Activated T-helper 17 cell treated with anti-CD3 and anti-CD28 coated beads, Interleukin-2, amount 50 U/mL, for 72 hours (primary cell): ENCODE measurements around the gene APOL5. TPM values are rescaled to one million over a fixed set of nuclear protein-coding genes. Genes with fewer than 3 reads are reported as not detected.

Experiments used
- ATAC-seq: fragments of 150-1000 bp; cut with Tn5 transposase; replicated peaks from 2 replicates; pipeline ENCODE4 v1.10.0; 2021; ENCODE audit warnings: mild to moderate bottlenecking, moderate library complexity
- H3K27ac Mint-ChIP-seq: one replicate; pipeline ENCODE4 v1.8.0; 2022; ENCODE audit warnings: mixed read lengths
- H3K27me3 Mint-ChIP-seq: one replicate; pipeline ENCODE4 v1.8.0; 2022; ENCODE audit warnings: mixed read lengths
- H3K36me3 Mint-ChIP-seq: one replicate; pipeline ENCODE4 v1.8.0; 2022; ENCODE audit warnings: low read depth, mild to moderate bottlenecking, mixed read lengths
- H3K4me1 Mint-ChIP-seq: one replicate; pipeline ENCODE4 v1.8.0; 2022; ENCODE audit warnings: mixed read lengths
- H3K4me3 Mint-ChIP-seq: one replicate; pipeline ENCODE4 v1.8.0; 2022; ENCODE audit warnings: mild to moderate bottlenecking, mixed read lengths
- H3K9me3 Mint-ChIP-seq: one replicate; pipeline ENCODE4 v1.8.0; 2022; ENCODE audit warnings: mixed read lengths
- total RNA-seq, 2 donors: library from RNA; stranded (reverse); gene quantifications; one replicate each; pipeline ENCODE4 v1.2.3, GENCODE V29; 2022

APOL5 gene
- total RNA-seq, 2 donors from 2014 or later: not detected

GRCh38 chr22:35742342-35743100 is 24.8 kb downstream of the APOL5 start:
- ATAC-seq: peak; percentile 79

GRCh38 chr22:35743326-35743860 is 25.7 kb downstream of the APOL5 start:
- Mint-ChIP-seq H3K27me3 (no peaks in the 10 kb centered on the region), H3K27ac (no peak overlapping the region), H3K4me1 (no peaks in the 10 kb centered on the region), H3K36me3 (no peaks in the 10 kb centered on the region), H3K9me3 (no peaks in the 10 kb centered on the region), H3K4me3 (no peak overlapping the region)
- ATAC-seq: no peak

More at GRCh38 chr22:35742342-35743100, 24.8 kb downstream of the APOL5 start:
- Mint-ChIP-seq H3K27me3 (peaks cover 3% of the 10 kb centered on the region), H3K27ac (peak overlapping the region; percentile 66), H3K36me3 (no peaks in the 10 kb centered on the region), H3K4me3 (no peak overlapping the region), H3K9me3 (no peaks in the 10 kb centered on the region), H3K4me1 (peaks cover 3% of the 10 kb centered on the region)

- no peaks in the 10 kb centered on the region for H3K4me1 Mint-ChIP-seq
- H3K4me3 Mint-ChIP-seq: no peak overlapping the region
- no peaks in the 10 kb centered on the region for H3K36me3 Mint-ChIP-seq
- H3K27ac Mint-ChIP-seq: no peak overlapping the region
- no peak for ATAC-seq
- H3K27me3 Mint-ChIP-seq: peaks cover 3% of the 10 kb centered on the region
- no peaks in the 10 kb centered on the region for H3K9me3 Mint-ChIP-seq
These were observed 28.6 kb downstream of the APOL5 start for GRCh38 chr22:35746248-35746647.

GRCh38 chr22:35746946-35747703 is 29.5 kb downstream of the APOL5 start:
- no peak for ATAC-seq
- Mint-ChIP-seq H3K27me3 (peaks cover 4% of the 10 kb centered on the region), H3K4me1 (no peaks in the 10 kb centered on the region), H3K4me3 (no peak overlapping the region), H3K36me3 (no peaks in the 10 kb centered on the region), H3K9me3 (no peaks in the 10 kb centered on the region), H3K27ac (no peak overlapping the region)

- H3K9me3 Mint-ChIP-seq: no peaks in the 10 kb centered on the region
- no peaks in the 10 kb centered on the region for H3K36me3 Mint-ChIP-seq
- ATAC-seq: no peak
- no peak overlapping the region for H3K4me3 Mint-ChIP-seq
- H3K27me3 Mint-ChIP-seq: peaks cover 4% of the 10 kb centered on the region
- H3K27ac Mint-ChIP-seq: no peak overlapping the region
- H3K4me1 Mint-ChIP-seq: no peaks in the 10 kb centered on the region
These were observed 32.1 kb downstream of the APOL5 start for GRCh38 chr22:35749808-35750207.

- H3K27me3 Mint-ChIP-seq: peaks cover 4% of the 10 kb centered on the region
- no peak overlapping the region for H3K4me3 Mint-ChIP-seq
- no peaks in the 10 kb centered on the region for H3K36me3 Mint-ChIP-seq
- no peaks in the 10 kb centered on the region for H3K4me1 Mint-ChIP-seq
- H3K9me3 Mint-ChIP-seq: no peaks in the 10 kb centered on the region
- ATAC-seq: no peak
- no peak overlapping the region for H3K27ac Mint-ChIP-seq
These were observed 34.6 kb downstream of the APOL5 start for GRCh38 chr22:35752006-35752862.

- Mint-ChIP-seq H3K4me1 (no peaks in the 10 kb centered on the region), H3K27me3 (peaks cover 4% of the 10 kb centered on the region), H3K36me3 (no peaks in the 10 kb centered on the region), H3K27ac (no peak overlapping the region), H3K4me3 (no peak overlapping the region), H3K9me3 (no peaks in the 10 kb centered on the region)
- no peak for ATAC-seq
These were observed 35.2 kb downstream of the APOL5 start for GRCh38 chr22:35752863-35753189.

- Mint-ChIP-seq H3K36me3 (no peaks in the 10 kb centered on the region), H3K27me3 (peaks cover 4% of the 10 kb centered on the region), H3K4me1 (no peaks in the 10 kb centered on the region), H3K27ac (no peak overlapping the region), H3K9me3 (no peaks in the 10 kb centered on the region), H3K4me3 (no peak overlapping the region)
- ATAC-seq: peak; percentile 29
These were observed 37.1 kb downstream of the APOL5 start for GRCh38 chr22:35754761-35755160.

- H3K27me3 Mint-ChIP-seq: no peaks in the 10 kb centered on the region
- H3K4me3 Mint-ChIP-seq: no peak overlapping the region
- no peak overlapping the region for H3K27ac Mint-ChIP-seq
- no peaks in the 10 kb centered on the region for H3K36me3 Mint-ChIP-seq
- no peak for ATAC-seq
- no peaks in the 10 kb centered on the region for H3K9me3 Mint-ChIP-seq
- H3K4me1 Mint-ChIP-seq: no peaks in the 10 kb centered on the region
These were observed 39.0 kb downstream of the APOL5 start for GRCh38 chr22:35756722-35757121.

- ATAC-seq: no peak
- no peaks in the 10 kb centered on the region for H3K36me3 Mint-ChIP-seq
- no peaks in the 10 kb centered on the region for H3K27me3 Mint-ChIP-seq
- H3K9me3 Mint-ChIP-seq: no peaks in the 10 kb centered on the region
- H3K4me1 Mint-ChIP-seq: no peaks in the 10 kb centered on the region
- H3K4me3 Mint-ChIP-seq: no peak overlapping the region
- no peak overlapping the region for H3K27ac Mint-ChIP-seq
These were observed 40.7 kb downstream of the APOL5 start for GRCh38 chr22:35758394-35758793.

GRCh38 chr22:35761037-35761436 is 43.4 kb downstream of the APOL5 start:
- H3K4me3 Mint-ChIP-seq: no peak overlapping the region
- no peak overlapping the region for H3K27ac Mint-ChIP-seq
- ATAC-seq: no peak
- H3K36me3 Mint-ChIP-seq: no peaks in the 10 kb centered on the region
- H3K9me3 Mint-ChIP-seq: no peaks in the 10 kb centered on the region
- H3K27me3 Mint-ChIP-seq: no peaks in the 10 kb centered on the region
- no peaks in the 10 kb centered on the region for H3K4me1 Mint-ChIP-seq

GRCh38 chr22:35766654-35767580 is 49.2 kb downstream of the APOL5 start:
- Mint-ChIP-seq H3K4me1 (no peaks in the 10 kb centered on the region), H3K4me3 (no peak overlapping the region), H3K27ac (no peak overlapping the region), H3K9me3 (no peaks in the 10 kb centered on the region), H3K36me3 (no peaks in the 10 kb centered on the region), H3K27me3 (peaks cover 3% of the 10 kb centered on the region)
- no peak for ATAC-seq

- ATAC-seq: no peak
- H3K9me3 Mint-ChIP-seq: no peaks in the 10 kb centered on the region
- no peaks in the 10 kb centered on the region for H3K4me1 Mint-ChIP-seq
- H3K27ac Mint-ChIP-seq: no peak overlapping the region
- no peak overlapping the region for H3K4me3 Mint-ChIP-seq
- H3K36me3 Mint-ChIP-seq: no peaks in the 10 kb centered on the region
- peaks cover 3% of the 10 kb centered on the region for H3K27me3 Mint-ChIP-seq
These were observed 52.3 kb downstream of the APOL5 start for GRCh38 chr22:35769974-35770373.
